ENCODE data around the gene KYAT1.

The KYAT1 gene

GRCh38 chr9:128838338-128838737 is 43.4 kb downstream of the KYAT1 start:
- DNase-seq (ENCODE audit: low read depth in 2 of 2), result no peak

DNA sequence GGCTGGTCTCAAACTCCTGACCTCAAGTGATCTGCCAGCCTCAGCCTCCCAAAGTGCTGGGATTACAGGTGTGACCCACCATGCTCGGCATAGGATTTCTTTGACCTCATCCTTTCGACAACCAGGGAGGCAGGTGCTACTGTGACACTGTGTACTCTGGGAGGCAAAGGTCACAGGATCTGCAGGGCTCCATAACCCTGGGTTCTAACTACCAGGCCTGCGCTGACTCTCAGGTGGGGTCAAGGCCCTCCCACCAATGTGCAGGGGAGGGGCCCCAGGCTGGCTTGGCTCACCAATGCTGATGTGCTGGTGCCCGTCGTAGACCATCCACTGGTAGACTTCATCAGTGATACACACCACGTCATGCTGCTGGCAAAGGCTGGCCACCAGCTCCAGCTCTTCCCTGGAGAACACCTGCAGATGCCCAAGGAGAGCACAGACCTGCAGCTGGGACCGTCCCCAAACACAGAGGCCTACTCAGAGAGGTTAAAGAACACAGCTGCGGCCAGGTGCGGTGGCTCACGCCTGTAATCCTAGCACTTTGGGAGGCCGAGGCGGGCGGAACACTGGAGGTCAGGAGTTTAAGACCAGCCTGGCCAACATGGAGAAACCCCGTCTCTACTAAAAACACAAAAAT is 45.1 kb downstream of the KYAT1 start:
- no peak for DNase-seq (ENCODE audit: low read depth in 2 of 2)

DNA sequence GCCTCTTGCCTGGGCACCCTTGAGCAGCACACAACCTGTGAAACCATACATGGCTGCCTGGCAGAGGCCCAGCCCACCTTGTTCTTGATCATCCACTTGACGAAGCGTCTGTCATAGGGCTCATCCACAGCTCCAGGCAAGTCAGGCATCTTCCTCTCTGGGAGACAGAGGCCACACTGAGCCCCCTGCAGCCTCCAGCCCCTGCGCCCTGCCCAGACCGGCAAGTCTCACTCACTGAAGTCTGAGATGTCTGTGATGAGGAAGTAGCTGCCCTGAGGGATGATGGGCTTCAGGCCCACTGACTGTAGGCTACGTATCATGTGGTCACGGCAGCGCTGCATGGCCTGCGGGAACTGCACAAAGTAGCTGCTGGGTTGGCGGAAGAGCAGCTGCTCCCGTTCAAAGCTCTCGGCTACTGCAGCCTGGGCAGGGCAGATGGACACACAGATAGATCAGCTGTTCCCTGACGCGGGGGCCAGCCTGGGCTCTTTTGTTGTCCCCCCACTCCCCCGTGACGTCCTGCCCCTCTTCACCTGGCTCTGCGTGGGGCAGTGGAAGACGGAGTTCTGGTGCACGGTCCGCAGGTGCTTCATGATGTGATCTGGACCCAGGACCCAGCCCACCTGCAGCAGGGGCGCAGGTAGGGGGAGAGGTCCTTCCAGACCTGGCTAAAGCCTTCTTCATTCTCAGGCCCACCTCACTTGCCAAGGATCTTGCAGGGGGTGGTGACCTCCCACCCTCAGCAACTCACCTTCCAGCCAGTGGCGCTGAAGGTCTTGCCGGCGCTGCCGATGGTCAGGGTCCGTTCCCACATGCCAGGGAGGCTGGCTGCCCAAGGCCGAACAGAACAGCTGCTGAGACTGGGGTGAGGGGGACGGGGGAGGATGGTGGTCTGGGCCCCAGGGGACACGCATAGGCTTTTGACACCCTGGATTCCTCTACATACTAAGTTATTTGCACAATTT is 46.2 kb downstream of the KYAT1 start:
- DNase-seq (ENCODE audit: low read depth in 2 of 2), result no peak

DNA sequence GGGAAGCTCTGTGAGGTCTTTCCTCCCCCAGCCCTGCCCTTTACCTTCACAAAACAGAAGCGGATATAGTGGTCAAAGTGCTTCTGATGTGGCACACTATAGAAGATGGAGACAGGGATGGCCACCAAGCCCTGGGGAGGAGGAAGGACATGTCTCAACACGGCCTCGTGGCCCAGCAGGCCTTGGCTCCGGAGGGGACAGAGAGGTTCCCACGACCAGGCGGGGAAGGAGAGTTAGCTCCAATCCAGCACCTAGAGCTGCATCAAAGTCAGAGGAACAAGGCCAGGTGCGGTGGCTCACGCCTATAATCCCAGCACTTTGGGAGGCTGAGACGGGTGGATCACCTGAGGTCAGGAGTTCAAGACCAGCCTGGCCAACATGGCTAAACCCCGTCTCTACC is 48.1 kb downstream of the KYAT1 start:
- DNase-seq (ENCODE audit: low read depth in 2 of 2), result no peak

- DNase-seq (ENCODE audit: low read depth in 2 of 2), result peak; percentile 91 to 92
Measured at GRCh38 chr9:128829477-128830251, 52.1 kb downstream of the KYAT1 start, which contains the start of gene SPOUT1. Gene SPOUT1, minus strand, starts transcription at chr9:128829794. Its CDS starts 14 bp downstream, at chr9:128829780.

DNA sequence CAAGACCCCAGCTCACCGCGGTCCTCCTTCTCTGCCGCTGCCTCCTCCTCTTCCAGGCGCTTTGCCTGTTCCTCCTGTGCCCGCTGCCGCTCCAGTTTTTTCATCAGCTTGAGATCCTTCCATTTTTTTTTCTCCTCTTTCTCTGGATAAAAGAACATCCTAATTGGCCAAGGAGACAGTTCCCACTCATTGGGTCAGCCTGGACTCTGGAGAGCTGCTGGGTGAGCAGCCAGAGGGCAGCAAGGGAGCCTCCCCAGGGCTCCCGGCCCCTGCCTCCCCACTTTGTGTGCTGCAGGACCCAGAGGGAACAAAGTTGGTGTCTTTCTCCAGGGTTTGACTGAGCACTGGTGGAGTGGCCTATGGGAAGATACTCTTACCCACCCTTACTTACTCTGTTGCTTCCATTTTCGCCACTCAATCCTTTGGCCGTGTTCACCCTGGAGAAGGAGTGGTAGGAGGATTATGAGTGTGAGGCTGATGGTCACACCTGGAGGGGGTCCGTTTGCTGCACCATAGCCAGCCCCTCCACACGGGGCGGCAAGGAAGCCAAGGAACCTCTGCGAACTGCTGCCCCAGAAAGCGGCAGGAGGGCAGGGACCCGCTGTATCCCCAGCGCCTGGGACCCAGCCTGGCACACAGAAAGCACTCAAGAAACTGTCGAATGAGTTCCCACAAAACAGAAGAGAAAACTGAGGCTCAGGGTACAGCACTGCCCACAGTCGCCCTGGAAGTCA is 52.9 kb downstream of the KYAT1 start:
- no peak for DNase-seq (ENCODE audit: low read depth in 2 of 2)

DNA sequence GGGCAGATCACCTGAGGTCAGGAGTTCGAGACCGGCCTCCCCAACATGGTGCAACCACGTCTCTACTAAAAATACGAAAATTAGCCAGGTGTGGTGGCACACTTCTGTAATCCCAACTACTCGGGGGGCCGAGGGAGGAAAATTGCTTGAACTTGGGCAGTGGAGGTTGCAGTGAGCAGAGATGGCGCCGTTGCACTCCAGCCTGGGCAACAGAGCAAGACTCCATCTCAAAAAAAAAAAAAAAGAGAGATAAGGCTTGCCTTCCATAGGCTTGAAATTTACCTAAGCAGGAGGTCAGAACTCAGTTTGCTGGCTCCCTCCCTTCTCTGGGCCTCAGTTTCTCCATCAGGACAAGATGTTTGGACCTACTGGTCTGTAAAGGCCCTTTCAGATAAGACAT is 53.5 kb downstream of the KYAT1 start:
- DNase-seq (ENCODE audit: low read depth in 2 of 2), result no peak

- DNase-seq (ENCODE audit: low read depth in 2 of 2), result no peak
Measured at GRCh38 chr9:128825923-128826700, 55.6 kb downstream of the KYAT1 start.

- no peak for DNase-seq (ENCODE audit: low read depth in 2 of 2)
Measured at GRCh38 chr9:128824911-128825310, 56.8 kb downstream of the KYAT1 start.

DNA sequence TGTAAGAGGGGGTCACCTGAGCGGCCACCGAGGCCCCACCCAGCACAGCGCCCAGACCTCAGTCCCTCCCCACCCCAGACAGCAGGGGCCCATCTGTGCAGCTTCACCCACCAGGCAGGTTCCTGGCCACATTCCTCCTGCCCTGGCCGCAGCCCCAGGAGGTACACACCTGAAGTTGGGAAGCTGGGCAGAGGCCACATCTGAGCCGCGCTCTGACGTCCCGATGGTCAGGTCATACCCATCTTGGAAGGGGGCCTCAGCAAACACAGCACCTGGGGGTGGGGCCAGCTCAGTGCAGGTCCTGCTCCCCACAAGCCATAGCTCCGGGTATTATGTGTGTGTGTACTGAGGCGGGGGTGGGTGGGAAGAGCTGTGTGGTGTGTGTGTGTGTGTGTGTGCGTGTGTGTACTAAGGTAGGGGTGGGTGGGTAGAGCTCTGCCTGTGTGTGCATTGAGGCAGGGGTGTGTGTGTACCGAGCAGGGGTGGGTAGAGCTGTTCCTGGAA is 57.8 kb downstream of the KYAT1 start:
- no peak for DNase-seq (ENCODE audit: low read depth in 2 of 2)

DNA sequence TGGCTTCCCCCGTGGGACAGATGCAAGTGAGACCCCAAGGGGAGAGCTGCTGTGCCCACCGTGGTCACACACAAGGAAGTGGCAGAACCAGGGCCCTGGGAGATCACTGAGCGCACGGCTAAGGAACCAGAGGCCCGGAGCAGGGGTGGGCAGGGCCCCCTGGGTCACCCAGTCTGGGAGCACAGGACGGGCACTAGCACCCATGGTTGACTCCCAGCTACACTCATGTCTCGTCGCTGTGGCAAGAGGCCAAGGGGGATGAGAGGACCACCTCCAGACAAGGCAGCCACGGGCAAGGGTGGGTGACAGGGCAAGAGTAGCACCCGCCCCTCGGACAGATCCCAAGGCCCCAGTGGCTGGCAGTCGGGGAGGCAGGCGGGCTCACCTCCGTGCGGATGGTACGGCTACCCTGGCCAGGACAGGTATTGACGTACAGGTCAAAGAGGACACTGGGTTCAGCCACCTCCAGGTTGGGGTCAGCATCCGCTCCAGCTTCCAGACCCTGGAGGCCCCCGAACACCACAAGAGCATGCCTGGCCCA is 58.3 kb downstream of the KYAT1 start:
- no peak for DNase-seq (ENCODE audit: low read depth in 2 of 2)

DNA sequence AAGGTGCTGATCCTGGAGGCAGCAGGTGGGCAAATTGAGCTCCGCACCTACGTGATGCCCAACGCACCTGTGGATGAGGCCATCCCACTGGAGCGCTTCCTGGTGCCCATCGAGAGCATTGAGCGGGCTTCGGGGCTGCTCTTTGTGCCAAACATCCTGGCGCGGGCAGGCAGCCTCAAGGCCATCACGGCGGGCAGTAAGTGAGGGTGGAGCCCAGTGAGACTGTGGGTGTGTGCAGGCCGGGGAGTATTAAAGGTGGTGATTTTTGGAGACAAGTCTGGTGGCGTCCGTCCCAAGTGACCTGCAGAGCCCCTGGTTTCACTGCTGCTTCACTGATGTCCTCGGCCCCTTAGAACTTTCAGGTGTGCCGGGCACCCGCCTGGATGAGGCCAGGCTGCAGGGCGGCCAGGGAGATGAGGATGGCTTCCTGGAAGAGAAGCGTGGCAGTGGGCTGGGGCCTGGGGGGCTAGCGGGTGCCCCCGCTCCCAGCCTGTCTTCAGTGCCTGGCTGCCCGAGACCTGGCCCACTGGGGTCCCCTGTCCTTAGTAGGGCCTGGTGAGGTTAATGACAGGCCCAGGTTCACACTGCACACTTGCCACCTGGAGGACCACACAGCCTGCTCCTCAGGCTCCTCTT is 59.2 kb downstream of the KYAT1 start:
- no peak for DNase-seq (ENCODE audit: low read depth in 2 of 2)

DNA sequence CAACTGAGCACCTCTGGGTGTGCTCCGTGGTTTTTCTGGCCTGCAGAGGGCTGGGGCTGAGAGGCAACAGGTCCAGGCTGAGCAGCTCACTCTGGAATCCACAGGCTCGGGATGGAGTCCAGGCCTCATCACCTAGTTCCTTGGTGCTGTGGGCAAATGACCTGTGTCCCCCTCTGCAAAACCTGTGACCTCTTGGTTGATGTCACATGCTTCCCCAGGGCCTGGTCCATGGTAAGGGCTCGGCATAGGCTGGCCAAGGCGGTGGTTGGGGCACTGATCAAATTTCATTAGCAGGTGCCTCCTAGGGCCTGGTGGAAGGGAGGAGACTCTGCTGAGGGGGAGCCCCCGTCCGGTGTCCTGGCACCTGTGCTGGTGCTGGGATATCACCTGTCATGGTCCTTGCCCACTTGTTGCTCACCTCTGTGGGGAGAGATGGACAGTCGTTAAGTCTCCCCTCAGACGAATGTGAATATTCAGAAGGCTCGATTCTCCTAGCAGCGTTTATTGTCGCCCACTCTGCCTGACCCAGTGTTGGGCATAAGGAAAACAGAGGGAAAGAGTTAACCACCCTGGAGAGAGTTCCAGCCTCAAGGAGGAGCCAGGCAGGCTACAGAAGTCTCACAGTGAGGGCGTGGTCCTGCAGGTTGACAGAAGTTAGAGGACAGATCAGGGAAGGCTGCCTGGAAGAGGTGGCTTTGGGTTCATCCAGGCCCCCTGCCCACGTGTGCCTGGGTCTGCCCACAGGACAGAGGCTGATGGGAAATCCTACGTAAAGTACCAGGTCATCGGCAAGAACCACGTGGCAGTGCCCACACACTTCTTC is 60.0 kb downstream of the KYAT1 start:
- DNase-seq (ENCODE audit: low read depth in 2 of 2), result no peak

DNA sequence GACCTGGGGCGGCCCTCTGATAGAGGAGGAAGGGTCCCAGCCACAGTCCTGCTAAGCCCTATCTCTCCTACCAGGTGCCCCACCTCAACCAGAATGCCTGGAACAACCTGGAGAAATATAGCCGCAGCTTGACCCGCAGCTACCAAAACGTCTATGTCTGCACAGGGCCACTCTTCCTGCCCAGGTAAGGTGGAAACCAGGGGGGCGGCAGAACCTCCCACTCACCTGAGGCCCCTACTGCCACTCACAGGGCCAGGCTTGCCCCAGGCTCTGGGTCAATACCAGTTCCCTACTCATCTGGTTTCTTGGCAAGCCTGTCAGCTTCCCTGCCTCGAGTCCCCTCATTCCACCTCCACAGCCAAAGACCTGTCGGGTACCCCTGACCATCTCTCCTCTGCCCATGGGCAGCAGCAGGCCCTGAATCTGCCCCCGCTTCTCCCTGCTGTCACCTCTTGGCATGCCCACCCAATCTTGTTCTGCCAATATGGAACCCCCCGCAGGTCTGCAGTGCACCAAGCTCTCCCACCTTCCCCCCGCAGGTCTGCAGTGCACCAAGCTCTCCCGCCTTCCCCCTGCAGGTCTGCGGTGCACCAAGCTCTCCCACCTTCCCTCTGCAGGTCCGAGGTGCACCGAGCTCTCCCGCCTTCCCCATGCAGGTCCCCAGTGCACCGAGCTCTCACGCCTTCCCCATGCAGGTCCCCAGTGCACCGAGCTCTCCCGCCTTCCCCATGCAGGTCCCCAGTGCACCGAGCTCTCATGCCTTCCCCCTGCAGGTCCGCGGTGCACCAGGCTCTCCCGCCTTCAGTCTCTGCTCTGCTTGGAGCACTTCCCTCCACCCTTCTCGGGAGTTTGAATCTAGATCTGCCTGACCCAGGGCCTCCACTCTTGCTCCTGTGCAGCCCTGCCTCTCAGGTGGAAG is 60.8 kb downstream of the KYAT1 start:
- no peak for DNase-seq (ENCODE audit: low read depth in 2 of 2)

GRCh38 chr9:128819716-128820664 is 61.8 kb downstream of the KYAT1 start:
- no peak for DNase-seq (ENCODE audit: low read depth in 2 of 2)

GRCh38 chr9:128818839-128819715 is 62.7 kb downstream of the KYAT1 start:
- DNase-seq (ENCODE audit: low read depth in 2 of 2), result no peak
